ENCODE results near the gene LAMA4.

The LAMA4 gene

DNA sequence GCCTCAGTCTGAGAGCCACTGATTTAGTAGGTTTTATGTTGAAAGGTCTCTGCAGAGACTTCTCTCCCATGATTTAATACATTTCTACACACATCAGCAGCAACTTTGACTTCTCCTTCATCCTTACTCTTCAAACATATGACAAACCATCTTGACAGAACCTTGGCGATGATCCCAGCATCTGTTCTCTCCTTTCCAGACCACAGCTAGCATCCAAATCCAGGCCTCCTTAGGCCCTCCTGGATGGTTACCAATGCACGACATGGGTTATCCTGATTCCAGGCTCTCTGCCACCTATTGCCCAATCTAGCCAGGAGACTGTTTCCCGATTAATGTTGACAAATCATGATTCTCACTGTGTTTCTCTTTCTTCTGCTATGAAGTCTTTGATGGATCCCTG is 16.8 kb downstream of the LAMA4 start:
- no peak for DNase-seq

DNA sequence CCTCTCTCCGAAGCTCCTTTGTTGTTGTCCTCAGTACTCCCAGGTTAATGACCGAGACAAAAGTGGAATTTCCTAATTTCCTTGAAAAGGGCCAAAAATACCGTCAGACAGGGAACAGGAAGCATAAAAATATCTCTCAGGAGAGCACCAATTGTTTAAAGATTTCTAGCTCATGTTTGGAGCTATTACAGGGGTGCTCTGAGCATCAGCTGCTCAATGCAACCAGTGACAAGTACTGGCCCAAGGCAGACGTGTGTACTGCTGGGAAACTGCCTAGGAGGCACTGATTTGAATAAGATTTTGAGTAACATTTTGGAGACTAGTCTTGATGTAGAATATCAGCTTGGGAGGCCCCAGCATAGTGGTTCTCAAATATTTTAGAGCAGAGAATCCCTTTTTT is 17.3 kb downstream of the LAMA4 start:
- DNase-seq, result no peak

DNA sequence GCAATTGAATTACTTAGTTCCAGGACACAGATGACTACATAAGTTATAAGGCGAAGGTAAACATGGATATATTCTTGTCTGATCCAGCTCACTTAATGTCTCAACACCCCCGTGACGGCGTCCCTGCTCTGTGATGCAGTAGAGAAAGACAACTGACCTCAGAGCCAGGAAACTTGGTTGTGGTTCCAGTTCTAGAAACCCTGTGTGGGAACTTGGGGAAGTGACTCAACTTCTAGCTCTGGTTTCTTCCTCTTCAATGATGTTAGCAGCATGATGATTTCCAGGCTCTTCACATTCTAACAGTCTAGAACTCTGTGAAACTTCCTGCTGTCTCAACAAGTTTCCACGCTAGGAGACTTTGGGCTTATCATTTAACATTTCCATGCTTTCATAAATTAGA is 18.4 kb downstream of the LAMA4 start:
- DNase-seq, result no peak

DNA sequence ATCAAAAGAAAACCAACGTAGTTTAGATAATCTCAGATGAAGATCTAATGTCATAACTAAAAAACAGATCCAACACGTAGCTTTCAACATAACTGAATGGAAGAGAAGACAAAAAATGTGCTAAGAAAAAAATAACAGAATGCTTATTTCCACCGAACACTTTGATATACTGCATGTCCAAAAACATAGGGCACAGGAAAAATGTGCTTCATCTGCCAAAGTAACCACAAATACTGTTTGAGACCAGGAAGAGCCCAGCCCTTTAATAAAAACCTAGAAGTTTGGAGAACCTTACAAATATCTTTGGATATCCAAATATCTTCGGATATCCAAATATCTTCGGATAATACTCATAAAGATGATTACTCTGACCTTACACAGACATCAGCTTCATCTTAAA is 19.8 kb downstream of the LAMA4 start:
- DNase-seq, result no peak

DNA sequence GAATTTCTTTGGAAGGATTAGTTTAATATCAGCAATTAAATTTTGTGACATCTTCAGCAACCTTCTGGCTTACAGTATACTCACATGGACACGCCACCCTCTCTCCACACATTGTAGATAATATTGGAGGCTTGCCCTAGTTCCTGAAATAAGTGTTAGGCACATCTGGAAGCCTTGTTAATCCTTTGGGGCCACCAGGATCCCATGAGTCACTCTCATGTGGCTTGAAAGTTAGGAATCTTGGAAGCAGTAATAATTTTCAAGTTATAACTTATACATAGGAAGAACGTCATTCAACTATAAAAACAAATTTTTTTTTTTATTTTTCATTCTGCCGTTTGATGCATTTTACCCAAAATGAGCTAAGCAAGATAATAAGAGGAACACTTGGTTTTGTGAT is 20.5 kb downstream of the LAMA4 start:
- DNase-seq, result no peak

DNA sequence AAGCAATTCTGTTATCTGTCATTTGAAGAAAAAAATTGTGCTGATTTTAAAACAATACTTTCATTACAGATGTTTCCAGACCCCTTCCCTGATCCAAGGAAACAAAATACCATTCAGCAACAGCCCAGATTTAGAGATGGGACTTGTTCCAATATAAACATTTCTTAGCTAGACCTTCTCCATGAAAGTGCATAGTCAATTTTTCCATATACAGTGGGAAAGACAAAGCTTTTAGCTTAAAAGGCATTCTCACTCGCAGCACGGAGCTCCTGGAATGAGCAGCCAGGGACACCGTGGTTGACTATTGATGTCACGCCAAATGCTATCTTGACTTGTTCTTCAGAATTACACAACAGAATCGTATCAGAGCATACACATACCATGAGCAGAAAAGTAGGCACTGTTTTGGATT is 21.5 kb downstream of the LAMA4 start:
- no peak for DNase-seq

DNA sequence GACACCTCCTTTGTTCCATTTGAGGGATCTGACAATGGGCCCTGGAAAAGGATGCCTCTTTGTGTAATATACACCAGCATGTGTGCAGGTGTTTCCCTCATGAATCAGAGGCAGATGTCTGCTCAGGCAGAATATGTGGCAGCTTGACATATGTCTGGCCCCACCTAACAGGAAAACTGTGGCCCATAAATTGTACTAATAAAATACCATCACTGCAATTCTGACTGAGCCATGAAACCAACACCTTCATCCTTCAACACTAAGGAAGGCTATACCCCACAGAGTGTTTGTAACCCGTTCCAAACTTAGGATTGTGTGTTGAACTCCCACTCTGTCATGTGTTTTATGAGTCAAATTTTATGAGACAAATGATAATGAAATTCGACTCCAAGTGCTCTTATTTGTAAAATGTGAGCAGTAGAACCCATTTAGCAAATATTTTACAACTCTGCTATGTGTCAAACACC is 22.7 kb downstream of the LAMA4 start:
- no peak for DNase-seq

DNA sequence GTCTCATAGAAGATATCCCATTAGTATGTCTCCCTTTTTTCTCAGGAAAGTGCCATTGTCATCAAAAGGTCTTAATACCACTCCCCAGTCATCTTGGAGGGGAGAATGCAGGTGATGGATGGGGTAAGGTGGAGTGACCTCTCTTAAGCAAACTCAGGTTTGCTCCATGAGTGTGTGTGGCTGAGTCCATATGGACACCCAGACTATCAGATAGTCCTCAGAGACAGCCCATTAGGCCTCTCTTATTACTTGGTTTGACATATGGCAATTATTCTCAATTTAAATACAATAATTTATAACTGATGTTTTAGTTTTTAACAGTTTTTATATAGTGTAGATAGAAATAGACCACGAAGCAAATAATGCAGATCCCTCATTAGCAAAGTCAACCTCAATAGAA is 23.2 kb downstream of the LAMA4 start:
- DNase-seq, result no peak

DNA sequence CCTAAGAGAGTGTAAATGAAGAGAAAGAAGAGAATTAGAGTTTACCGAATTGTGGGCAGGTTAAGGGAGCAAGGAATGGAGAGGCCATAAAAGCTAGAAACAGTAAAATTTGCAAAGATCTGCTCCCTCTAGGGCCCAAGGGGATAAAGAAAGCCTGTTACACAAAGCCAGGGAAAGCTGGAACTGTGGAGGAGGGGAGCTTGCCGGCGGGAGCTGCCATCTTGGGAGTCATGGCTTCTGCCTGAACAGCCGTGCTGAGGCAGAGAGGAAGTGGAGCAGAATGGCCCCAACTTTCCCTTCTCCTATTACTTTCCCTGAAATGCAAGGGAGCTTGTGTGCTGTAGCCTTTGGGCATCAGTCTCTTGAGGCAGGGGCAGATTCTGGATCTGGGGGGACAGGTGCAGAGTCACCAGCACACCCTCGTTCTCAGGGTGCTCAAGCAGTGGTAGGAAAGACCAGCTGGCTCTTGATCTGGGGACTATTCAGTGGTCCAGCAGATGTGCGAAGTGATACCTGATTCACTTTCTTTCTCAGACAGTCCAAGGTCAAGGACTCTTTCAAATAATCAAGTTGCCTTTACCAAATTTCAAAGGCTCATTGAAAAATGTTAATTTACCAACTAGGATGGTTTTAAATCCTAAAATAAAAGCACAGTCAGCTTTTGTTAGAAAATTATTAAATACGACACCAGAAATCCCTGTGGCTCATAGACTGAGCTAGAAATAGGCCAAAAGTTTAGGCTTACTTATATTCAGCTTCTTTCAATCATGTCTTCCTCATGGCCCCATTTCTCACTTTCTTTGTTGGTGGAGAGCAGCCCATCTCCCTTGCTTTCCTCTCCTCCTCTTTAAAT is 25.7 kb downstream of the LAMA4 start:
- no peak for DNase-seq

- DNase-seq, result no peak
Measured at GRCh38 chr6:112227992-112228391, 26.4 kb downstream of the LAMA4 start.

- no peak for DNase-seq
Measured at GRCh38 chr6:112227411-112227810, 27.0 kb downstream of the LAMA4 start.

GRCh38 chr6:112225691-112226090 is 28.7 kb downstream of the LAMA4 start:
- DNase-seq, result no peak

DNA sequence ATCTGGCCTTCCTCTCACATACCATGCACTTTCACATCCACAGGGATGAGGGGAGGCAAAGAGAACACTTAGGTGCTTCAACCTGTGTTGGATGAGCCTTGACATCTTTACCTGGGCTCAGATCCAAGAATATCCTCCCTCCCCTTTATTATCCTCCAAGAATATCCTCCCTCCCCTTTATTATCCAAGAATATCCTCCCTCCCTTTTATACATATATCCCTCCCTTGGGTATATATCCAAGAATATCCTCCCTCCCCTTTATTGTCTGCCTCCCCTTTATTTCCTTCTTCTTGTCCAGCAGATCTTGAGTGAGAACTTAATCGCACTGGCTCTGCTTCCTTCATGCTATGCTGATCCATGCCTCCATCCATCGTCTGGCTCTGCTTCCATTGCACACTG is 30.3 kb downstream of the LAMA4 start:
- DNase-seq, result no peak

DNA sequence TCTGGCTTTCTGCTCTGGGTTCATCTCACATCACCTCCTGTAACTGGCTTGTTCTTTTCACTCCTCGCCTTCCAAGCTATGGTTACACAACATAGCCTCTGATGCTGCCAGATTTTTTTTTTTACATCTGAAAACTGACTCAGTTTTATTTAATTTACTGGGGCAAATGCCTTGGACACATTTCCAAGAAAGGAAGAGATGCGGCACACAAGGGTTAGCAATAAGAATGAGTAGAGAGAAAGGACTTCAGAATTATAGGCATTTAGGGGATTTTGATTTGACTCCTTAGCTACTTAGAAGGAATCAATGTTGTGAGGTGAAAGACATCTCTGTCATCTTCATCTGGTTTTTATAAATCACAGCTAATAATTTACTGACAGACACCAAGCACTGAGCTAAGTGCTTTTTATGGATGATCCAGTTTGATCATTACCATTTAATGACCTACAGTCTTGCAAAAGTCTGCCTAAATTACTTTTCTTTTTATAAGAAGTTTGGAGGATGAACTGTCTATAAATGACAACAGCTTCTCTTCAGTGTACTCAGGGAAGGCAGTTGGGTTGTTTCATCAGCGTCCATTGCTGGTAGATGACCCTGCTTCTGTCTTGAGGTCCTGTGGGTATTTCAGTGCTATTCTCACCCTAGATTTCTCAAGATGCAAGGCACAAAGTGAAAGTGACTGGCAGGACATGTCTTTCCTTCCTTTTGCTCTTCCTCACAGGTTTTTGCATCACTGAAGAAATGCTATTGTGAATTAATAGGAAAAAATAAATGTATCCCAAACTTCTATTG is 31.1 kb downstream of the LAMA4 start:
- no peak for DNase-seq

DNA sequence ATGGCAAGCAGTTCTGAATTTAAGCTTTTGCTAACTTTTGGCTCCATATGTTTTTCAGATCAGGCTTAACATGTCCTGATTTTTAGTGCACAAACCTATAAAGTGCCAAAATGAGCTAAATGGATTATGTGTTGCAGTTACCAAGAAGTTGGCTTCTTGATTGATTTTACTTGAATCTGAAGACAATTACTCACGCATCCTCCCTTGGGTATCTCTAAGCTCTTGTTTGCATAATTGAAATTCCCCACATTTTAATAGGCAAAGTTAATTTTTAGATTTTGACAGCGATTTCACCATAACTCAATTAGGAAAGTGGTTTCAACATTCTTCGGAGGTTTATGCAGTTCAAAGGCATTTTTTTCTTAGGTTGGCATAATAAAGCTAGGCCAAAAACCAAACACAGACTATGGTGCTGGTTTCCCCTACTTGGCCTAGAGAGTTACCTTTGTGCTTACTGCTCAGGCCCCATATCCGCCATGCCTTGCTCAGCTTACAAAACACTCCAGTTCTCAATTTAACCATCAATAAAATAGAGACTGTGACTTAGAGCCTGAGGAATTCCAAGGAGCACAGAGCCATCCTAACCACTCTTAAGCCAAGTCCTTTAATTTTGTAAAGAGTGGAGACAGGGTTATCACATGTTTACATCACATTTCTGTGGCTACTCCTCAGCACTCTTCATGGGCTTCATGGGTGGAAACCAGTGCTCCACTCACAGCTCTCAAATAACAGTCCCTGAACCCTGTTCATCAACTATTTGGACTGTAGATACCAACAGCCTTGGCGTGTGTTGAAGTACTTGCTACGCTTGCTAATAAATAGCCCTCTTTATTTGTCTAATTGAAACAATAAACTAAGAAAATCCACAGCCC is 32.1 kb downstream of the LAMA4 start:
- DNase-seq, result no peak

DNA sequence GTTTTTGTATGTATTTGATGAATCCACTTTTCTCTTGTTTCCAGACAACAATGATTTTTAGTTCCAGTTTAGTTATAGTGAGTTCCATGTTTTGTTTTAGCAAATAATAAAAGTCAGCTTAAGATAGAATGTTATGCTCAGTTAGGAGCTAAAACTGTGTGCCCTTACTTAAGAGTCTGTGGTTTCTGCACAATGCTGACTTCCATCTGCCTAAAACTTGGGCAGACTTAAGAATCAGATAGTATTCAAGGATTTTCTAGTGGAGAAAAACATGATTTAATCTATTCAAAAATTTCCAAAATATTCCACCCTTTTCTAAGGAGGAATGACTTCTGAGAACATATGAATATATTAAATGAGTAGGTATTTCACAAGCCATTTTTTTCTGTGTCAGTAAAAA is 32.8 kb downstream of the LAMA4 start:
- DNase-seq, result no peak

GRCh38 chr6:112218563-112218962 is 35.8 kb downstream of the LAMA4 start:
- no peak for DNase-seq

- no peak for DNase-seq
Measured at GRCh38 chr6:112216662-112217551, 37.5 kb downstream of the LAMA4 start.

- no peak for DNase-seq
Measured at GRCh38 chr6:112215488-112216284, 38.7 kb downstream of the LAMA4 start.

- DNase-seq, result no peak
Measured at GRCh38 chr6:112214739-112215269, 39.6 kb downstream of the LAMA4 start.

- no peak for DNase-seq
Measured at GRCh38 chr6:112210852-112211251, 43.5 kb downstream of the LAMA4 start.
